ENCODE data around the gene GET3. TPM values are rescaled to one million over a fixed set of nuclear protein-coding genes. Genes with fewer than 3 reads are reported as not detected.
A peak's percentile ranks its signal among the peaks of the same experiment; 100 is the strongest.
"Not testable (repeated sequence)": the region's sequence is repeated elsewhere in the genome, so short reads cannot be mapped to it uniquely, and the experiment has no call there.

GET3 gene
- total and polyA plus RNA-seq, 4 donors: 50.9 to 120 (median 102) TPM

- WGBS (ENCODE audit: insufficient coverage): 0% methylated on average over 5 of the region's 7 CpGs
- peak in 2 of 6 donors; percentile 2 to 18 for DNase-seq (ENCODE audit: low read depth in 4 of 6, low spot score in 6 of 6)
- H3K27ac ChIP-seq (ENCODE audit: low read depth, low read length): peak overlapping the region; percentile 94
- H3K27me3 ChIP-seq (ENCODE audit: control insufficient read depth, insufficient read depth, low read length): no peaks in the 10 kb centered on the region
- H3K4me1 ChIP-seq (ENCODE audit: control insufficient read depth, insufficient read depth, low read length): peaks cover 41% of the 10 kb centered on the region
- H3K4me3 ChIP-seq (ENCODE audit: low read depth, low read length): peak overlapping the region; percentile 75
- H3K36me3 ChIP-seq (ENCODE audit: control insufficient read depth, insufficient read depth, low read length): peaks cover 26% of the 10 kb centered on the region
- no peaks in the 10 kb centered on the region for H3K9me3 ChIP-seq (ENCODE audit: control insufficient read depth, insufficient read depth, low read length)
Observed at GRCh38 chr19:12723381-12723640, 14.0 kb upstream of the GET3 start.

GRCh38 chr19:12723641-12724426 is 13.5 kb upstream of the GET3 start, which contains the start of gene TNPO2:
TNPO2 (minus strand) TSS chr19:12723932; CDS start chr19:12720977, 2,955 bp downstream.
- Histone ChIP-seq H3K27ac (ENCODE audit: low read depth, low read length) (peak within 1 kb of the TSS; percentile 94), H3K36me3 (ENCODE audit: control insufficient read depth, insufficient read depth, low read length) (peaks cover 27% of the 10 kb centered on the region), H3K9me3 (ENCODE audit: control insufficient read depth, insufficient read depth, low read length) (no peaks in the 10 kb centered on the region), H3K27me3 (ENCODE audit: control insufficient read depth, insufficient read depth, low read length) (no peaks in the 10 kb centered on the region), H3K4me3 (ENCODE audit: low read depth, low read length) (peak within 1 kb of the TSS; percentile 75), H3K4me1 (ENCODE audit: control insufficient read depth, insufficient read depth, low read length) (peaks cover 41% of the 10 kb centered on the region)
- DNase-seq (ENCODE audit: low read depth in 4 of 6, low spot score in 6 of 6): peak in 4 of 6 donors; percentile 48 to 95 (median 82)
- WGBS (ENCODE audit: insufficient coverage): under 1% methylated on average over 22 of the region's 28 CpGs

DNA sequence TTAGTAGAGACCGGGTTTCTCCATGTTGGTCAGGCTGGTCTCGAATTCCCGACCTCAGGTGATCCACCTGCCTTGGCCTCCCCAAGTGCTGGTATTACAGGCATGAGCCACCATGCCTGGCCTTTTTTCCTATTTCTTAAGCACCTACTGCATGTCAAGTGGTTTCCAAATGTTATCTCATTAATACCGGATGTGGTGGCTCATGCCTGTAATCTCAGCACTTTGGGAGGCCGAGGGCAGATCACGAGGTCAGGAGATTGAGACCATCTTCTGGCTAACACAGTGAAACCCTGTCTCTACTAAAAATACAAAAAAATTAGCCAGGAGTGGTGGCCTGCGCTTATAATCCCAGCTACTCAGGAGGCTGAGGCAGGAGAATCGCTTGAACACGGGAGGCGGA is 11.7 kb upstream of the GET3 start:
- not testable (repeated sequence) for H3K27me3 ChIP-seq (ENCODE audit: control insufficient read depth, insufficient read depth, low read length); DNase-seq (ENCODE audit: low read depth in 4 of 6, low spot score in 6 of 6); H3K27ac ChIP-seq (ENCODE audit: low read depth, low read length); H3K4me3 ChIP-seq (ENCODE audit: low read depth, low read length); H3K9me3 ChIP-seq (ENCODE audit: control insufficient read depth, insufficient read depth, low read length)
- 96% methylated on average over 9 of the region's 10 CpGs for WGBS (ENCODE audit: insufficient coverage)
- Histone ChIP-seq H3K4me1 (ENCODE audit: control insufficient read depth, insufficient read depth, low read length) (peaks cover 30% of the 10 kb centered on the region), H3K36me3 (ENCODE audit: control insufficient read depth, insufficient read depth, low read length) (peaks cover 34% of the 10 kb centered on the region)

DNA sequence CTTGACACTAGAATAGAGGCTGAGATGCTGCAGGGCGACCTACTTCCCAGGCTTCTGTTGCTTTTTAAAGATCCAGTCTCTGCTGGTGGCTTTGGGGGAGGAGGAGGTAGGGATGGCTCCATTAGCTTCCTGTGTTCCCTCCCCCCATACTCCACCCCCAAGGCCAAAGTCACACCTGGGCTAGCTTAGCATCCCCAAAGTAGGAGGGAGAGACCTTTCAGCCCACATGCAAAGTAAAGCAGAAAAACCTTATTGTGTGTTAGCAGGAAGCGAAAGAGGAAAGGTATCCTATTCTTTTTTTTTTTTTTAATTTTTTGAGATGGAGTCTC is 10.3 kb upstream of the GET3 start:
- peaks cover 20% of the 10 kb centered on the region for H3K4me1 ChIP-seq (ENCODE audit: control insufficient read depth, insufficient read depth, low read length)
- DNase-seq (ENCODE audit: low read depth in 4 of 6, low spot score in 6 of 6): no peak
- no peaks in the 10 kb centered on the region for H3K27me3 ChIP-seq (ENCODE audit: control insufficient read depth, insufficient read depth, low read length)
- H3K36me3 ChIP-seq (ENCODE audit: control insufficient read depth, insufficient read depth, low read length): peaks cover 42% of the 10 kb centered on the region
- H3K27ac ChIP-seq (ENCODE audit: low read depth, low read length): no peak overlapping the region
- H3K4me3 ChIP-seq (ENCODE audit: low read depth, low read length): no peak overlapping the region
- no peaks in the 10 kb centered on the region for H3K9me3 ChIP-seq (ENCODE audit: control insufficient read depth, insufficient read depth, low read length)
- no CpG with 5 or more reads among the region's 2 CpGs for WGBS (ENCODE audit: insufficient coverage)

- H3K4me1 ChIP-seq (ENCODE audit: control insufficient read depth, insufficient read depth, low read length): peaks cover 25% of the 10 kb centered on the region
- H3K36me3 ChIP-seq (ENCODE audit: control insufficient read depth, insufficient read depth, low read length): peaks cover 44% of the 10 kb centered on the region
- WGBS (ENCODE audit: insufficient coverage): 99% methylated on average over 7 of the region's 9 CpGs
- no peaks in the 10 kb centered on the region for H3K9me3 ChIP-seq (ENCODE audit: control insufficient read depth, insufficient read depth, low read length)
- DNase-seq (ENCODE audit: low read depth in 4 of 6, low spot score in 6 of 6): no peak
- no peaks in the 10 kb centered on the region for H3K27me3 ChIP-seq (ENCODE audit: control insufficient read depth, insufficient read depth, low read length)
- no peak overlapping the region for H3K27ac ChIP-seq (ENCODE audit: low read depth, low read length)
- no peak overlapping the region for H3K4me3 ChIP-seq (ENCODE audit: low read depth, low read length)
Observed at GRCh38 chr19:12727745-12728433, 9.4 kb upstream of the GET3 start.

GRCh38 chr19:12730064-12730463 is 7.2 kb upstream of the GET3 start:
- DNase-seq (ENCODE audit: low read depth in 4 of 6, low spot score in 6 of 6): no peak
- Histone ChIP-seq H3K9me3 (ENCODE audit: control insufficient read depth, insufficient read depth, low read length) (no peaks in the 10 kb centered on the region), H3K4me1 (ENCODE audit: control insufficient read depth, insufficient read depth, low read length) (peaks cover 21% of the 10 kb centered on the region), H3K27ac (ENCODE audit: low read depth, low read length) (no peak overlapping the region), H3K27me3 (ENCODE audit: control insufficient read depth, insufficient read depth, low read length) (no peaks in the 10 kb centered on the region), H3K4me3 (ENCODE audit: low read depth, low read length) (no peak overlapping the region), H3K36me3 (ENCODE audit: control insufficient read depth, insufficient read depth, low read length) (peaks cover 44% of the 10 kb centered on the region)
- 100% methylated on average over 2 of the region's 3 CpGs for WGBS (ENCODE audit: insufficient coverage)

DNA sequence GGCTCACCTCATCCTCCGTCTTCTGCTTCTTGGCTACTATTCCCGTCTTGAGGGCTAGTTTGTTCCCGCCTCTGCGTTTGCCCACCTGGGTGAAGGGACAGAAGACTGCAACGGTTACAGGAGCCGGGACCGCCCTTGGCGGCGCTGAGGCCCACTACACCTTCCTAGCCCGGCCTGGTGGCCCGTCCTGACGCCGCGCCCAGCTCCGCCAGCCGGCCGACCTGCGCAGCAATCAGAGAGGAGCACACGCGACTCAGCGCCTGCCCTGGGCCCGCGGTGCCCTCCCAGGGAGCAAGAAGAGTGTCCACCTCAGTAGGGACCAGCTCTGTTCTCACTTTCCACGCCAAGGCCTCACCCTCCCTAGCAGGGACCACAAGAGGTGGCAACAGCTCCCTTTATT is 6.0 kb upstream of the GET3 start:
- Histone ChIP-seq H3K27ac (ENCODE audit: low read depth, low read length) (no peak overlapping the region), H3K36me3 (ENCODE audit: control insufficient read depth, insufficient read depth, low read length) (peaks cover 44% of the 10 kb centered on the region), H3K4me1 (ENCODE audit: control insufficient read depth, insufficient read depth, low read length) (peaks cover 26% of the 10 kb centered on the region), H3K4me3 (ENCODE audit: low read depth, low read length) (no peak overlapping the region), H3K9me3 (ENCODE audit: control insufficient read depth, insufficient read depth, low read length) (no peaks in the 10 kb centered on the region), H3K27me3 (ENCODE audit: control insufficient read depth, insufficient read depth, low read length) (no peaks in the 10 kb centered on the region)
- WGBS (ENCODE audit: insufficient coverage): 95% methylated on average over 19 of the region's 24 CpGs
- DNase-seq (ENCODE audit: low read depth in 4 of 6, low spot score in 6 of 6): no peak

- Histone ChIP-seq H3K4me1 (ENCODE audit: control insufficient read depth, insufficient read depth, low read length) (peaks cover 43% of the 10 kb centered on the region), H3K27ac (ENCODE audit: low read depth, low read length) (peak overlapping the region; percentile 67), H3K9me3 (ENCODE audit: control insufficient read depth, insufficient read depth, low read length) (no peaks in the 10 kb centered on the region), H3K27me3 (ENCODE audit: control insufficient read depth, insufficient read depth, low read length) (no peaks in the 10 kb centered on the region), H3K4me3 (ENCODE audit: low read depth, low read length) (peak overlapping the region; percentile 78), H3K36me3 (ENCODE audit: control insufficient read depth, insufficient read depth, low read length) (peaks cover 35% of the 10 kb centered on the region)
- DNase-seq (ENCODE audit: low read depth in 4 of 6, low spot score in 6 of 6): peak in 2 of 6 donors; percentile 17 to 30
- WGBS (ENCODE audit: insufficient coverage): 0% methylated on average over 9 of the region's 15 CpGs
Observed at GRCh38 chr19:12733369-12734214, 3.7 kb upstream of the GET3 start.

DNA sequence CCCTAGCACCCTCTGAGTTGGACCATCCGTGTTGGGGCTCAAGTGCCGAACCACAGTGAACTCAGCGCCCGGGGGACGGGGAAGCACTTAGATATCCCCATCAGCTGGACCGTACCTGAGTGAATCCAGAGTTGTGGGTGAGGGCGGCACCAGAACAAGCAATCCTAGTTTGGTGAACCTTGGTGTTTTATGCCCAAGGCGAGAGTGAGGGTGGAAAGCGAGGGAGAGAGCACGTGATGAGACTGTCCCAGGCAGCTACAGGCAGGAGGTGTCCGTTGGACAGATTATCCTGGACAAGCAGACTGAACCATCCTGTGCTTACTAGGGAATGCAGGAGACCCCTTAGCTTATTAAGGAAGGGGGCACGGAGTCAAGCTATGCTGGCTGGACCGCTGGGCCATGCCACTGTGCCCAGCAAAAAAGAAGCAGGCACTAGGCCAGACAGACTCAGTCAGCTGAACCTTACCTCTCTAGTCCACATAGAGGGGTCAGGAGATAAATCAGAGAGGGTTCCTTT is 596 bp downstream of the GET3 start:
- H3K9me3 ChIP-seq (ENCODE audit: control insufficient read depth, insufficient read depth, low read length): no peaks in the 10 kb centered on the region
- WGBS (ENCODE audit: insufficient coverage): 6% methylated on average over 11 of the region's 13 CpGs
- no peaks in the 10 kb centered on the region for H3K27me3 ChIP-seq (ENCODE audit: control insufficient read depth, insufficient read depth, low read length)
- H3K4me1 ChIP-seq (ENCODE audit: control insufficient read depth, insufficient read depth, low read length): peaks cover 36% of the 10 kb centered on the region
- H3K4me3 ChIP-seq (ENCODE audit: low read depth, low read length): peak overlapping the region; percentile 99
- H3K27ac ChIP-seq (ENCODE audit: low read depth, low read length): peak overlapping the region; percentile 94
- DNase-seq (ENCODE audit: low read depth in 4 of 6, low spot score in 6 of 6): no peak
- H3K36me3 ChIP-seq (ENCODE audit: control insufficient read depth, insufficient read depth, low read length): peaks cover 37% of the 10 kb centered on the region

Measured in spinal cord (tissue), 10 donors.